Lower leg skin (tissue), 4 donors: Measurements from ENCODE around the gene GIGYF1. TPM values are rescaled to one million over a fixed set of nuclear protein-coding genes. Genes with fewer than 3 reads are reported as not detected.

Experiments used
- DNase-seq, 2 donors: peaks; one replicate each; pipeline ENCODE4 v3.0.0-alpha.2; 2019; ENCODE audit warnings: low spot score in 2 of 2
- H3K4me3 ChIP-seq: fragments of 200-600 bp; sonication (generic); 2 replicates; pipeline ENCODE4 v1.5.1; 2017; ENCODE audit warnings: mild to moderate bottlenecking, low read depth; ENCODE audit not compliant: poor library complexity, severe bottlenecking
- POLR2A ChIP-seq, 2 donors: fragments of 450-650 bp; IDR thresholded peaks; one replicate each; pipeline ENCODE4 v1.6.1; 2016 to 2017; ENCODE audit warnings: antibody characterized with exemption in 2 of 2, mild to moderate bottlenecking in 1 of 2, moderate library complexity in 1 of 2
- WGBS, 2 donors: methylation state at CpG; one replicate each; pipeline ENCODE4 v1.1.5; 2018; 5-methylcytosine and 5-hydroxymethylcytosine counted together
- intact Hi-C: fragments of 100-400 bp; cut with DNase I; formaldehyde crosslinking; loops from one replicate; pipeline ENCODE4 v1.15.0; 2023; ENCODE audit warnings: low total_unique reads
- total RNA-seq, 4 donors: library from RNA; depleted of rRNA; stranded (reverse); fragments of >200 nt; gene quantifications; one replicate each; pipeline ENCODE4 v1.1.0, GENCODE V29; 2016
- TF ChIP-seq, protein P1 (sequence below), 3 donors: fragments of 450-650 bp; IDR thresholded peaks; one replicate each; pipeline ENCODE4 v1.5.1; 2016; ENCODE audit warnings: antibody characterized with exemption in 3 of 3, mild to moderate bottlenecking in 3 of 3, moderate library complexity in 2 of 3

The GIGYF1 gene
- total RNA-seq, 4 donors from 2014 or later: 34.9 to 56.6 (median 40.0) TPM

DNA sequence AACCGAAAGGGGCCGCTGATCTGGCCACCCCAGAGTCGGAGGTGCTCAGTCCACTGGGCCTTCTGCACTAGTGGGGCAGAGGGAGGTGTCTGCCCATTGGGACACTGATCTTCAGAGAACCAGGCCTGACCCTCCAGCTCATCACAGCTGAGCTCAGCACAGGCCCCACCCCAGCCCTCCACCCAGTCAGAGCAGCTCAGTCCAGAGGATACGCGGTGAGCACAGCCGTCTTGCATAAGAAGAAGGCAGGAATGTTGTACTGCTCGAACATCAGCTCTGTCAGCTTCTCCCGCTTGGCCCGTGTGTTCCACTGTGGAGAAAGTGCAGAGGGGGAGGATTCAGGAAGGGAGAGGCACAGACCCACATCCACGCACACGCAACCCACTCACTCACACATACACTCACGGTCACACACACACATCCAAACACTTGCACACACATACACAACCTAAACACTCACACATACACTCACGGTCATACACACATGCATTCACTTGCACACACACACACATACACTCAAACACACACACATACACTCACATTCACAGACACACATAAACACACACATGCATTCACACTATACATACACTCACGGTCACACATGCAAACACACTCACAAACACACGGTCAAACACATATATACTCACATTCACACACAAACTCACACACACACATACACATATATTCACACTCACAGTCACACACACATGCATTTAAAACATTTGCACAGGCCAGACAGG is 44.1 kb downstream of the GIGYF1 start:
- no peak for DNase-seq
- WGBS, 2 donors: 65% methylated on average over 15 of the region's 15 CpGs
- intact Hi-C loops: no loop called here
- H3K4me3 ChIP-seq: no peak overlapping the region
- TF ChIP-seq, protein P1, sequence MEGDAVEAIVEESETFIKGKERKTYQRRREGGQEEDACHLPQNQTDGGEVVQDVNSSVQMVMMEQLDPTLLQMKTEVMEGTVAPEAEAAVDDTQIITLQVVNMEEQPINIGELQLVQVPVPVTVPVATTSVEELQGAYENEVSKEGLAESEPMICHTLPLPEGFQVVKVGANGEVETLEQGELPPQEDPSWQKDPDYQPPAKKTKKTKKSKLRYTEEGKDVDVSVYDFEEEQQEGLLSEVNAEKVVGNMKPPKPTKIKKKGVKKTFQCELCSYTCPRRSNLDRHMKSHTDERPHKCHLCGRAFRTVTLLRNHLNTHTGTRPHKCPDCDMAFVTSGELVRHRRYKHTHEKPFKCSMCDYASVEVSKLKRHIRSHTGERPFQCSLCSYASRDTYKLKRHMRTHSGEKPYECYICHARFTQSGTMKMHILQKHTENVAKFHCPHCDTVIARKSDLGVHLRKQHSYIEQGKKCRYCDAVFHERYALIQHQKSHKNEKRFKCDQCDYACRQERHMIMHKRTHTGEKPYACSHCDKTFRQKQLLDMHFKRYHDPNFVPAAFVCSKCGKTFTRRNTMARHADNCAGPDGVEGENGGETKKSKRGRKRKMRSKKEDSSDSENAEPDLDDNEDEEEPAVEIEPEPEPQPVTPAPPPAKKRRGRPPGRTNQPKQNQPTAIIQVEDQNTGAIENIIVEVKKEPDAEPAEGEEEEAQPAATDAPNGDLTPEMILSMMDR (IDR thresholded peaks at IDR 0.05): no peak
- no peak for TF ChIP-seq POLR2A (IDR thresholded peaks at IDR 0.05)

GRCh38 chr7:100642534-100642907 is 51.5 kb downstream of the GIGYF1 start:
- DNase-seq: no peak
- intact Hi-C loops: no loop called here

GRCh38 chr7:100641860-100642533 is 52.1 kb downstream of the GIGYF1 start:
- TF ChIP-seq, protein P1 (IDR thresholded peaks at IDR 0.05): no peak
- no peak for TF ChIP-seq POLR2A (IDR thresholded peaks at IDR 0.05)
- no peak overlapping the region for H3K4me3 ChIP-seq
- intact Hi-C loops: no loop called here
- DNase-seq: no peak
- 76 to 82% methylated on average over 7 to 10 of the region's 10 CpGs for WGBS, 2 donors

More at GRCh38 chr7:100642534-100642907, 51.5 kb downstream of the GIGYF1 start:
- WGBS, 2 donors: 50 to 52% methylated on average over 10 to 11 of the region's 11 CpGs
- no peak overlapping the region for H3K4me3 ChIP-seq
- TF ChIP-seq, protein P1 (IDR thresholded peaks at IDR 0.05): no peak
- TF ChIP-seq POLR2A (IDR thresholded peaks at IDR 0.05): no peak

DNA sequence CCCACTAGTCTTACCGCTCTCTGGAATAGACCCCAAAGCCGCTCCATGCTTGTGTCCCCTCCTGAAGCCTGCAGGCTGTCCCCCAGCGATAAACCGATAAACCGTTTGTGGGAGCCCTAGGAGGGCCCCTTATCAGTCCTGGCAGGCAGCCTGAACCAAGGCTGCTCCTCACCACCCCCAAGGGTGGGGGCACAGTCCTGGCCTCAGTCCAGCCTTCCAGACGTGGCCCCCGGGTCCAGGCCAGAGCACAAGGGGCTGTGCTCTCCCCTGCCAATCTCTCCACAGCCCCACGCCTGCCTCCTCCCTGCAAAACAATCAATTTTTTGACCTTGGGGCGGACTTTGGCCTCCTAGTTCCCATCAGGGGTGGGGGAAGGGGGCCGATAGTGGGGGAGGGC is 52.6 kb downstream of the GIGYF1 start, which contains the start of gene TFR2:
Gene TFR2, minus strand, starts transcription at position 90 of the 397 bp plus-strand sequence. Its CDS starts 43 bp downstream, at position 47.
- no peak for DNase-seq
- WGBS, 2 donors: 59 to 61% methylated on average over 8 to 10 of the region's 10 CpGs
- TF ChIP-seq, protein P1 (IDR thresholded peaks at IDR 0.05): no peak
- no peak for TF ChIP-seq POLR2A (IDR thresholded peaks at IDR 0.05)
- no peak within 1 kb of the TSS for H3K4me3 ChIP-seq
- intact Hi-C loops: no loop called here

- intact Hi-C loops: no loop called here
- WGBS, 2 donors: 66 to 67% methylated on average over 24 of the region's 24 CpGs
- no peak for DNase-seq
- TF ChIP-seq, protein P1 (IDR thresholded peaks at IDR 0.05): no peak
- no peak for TF ChIP-seq POLR2A (IDR thresholded peaks at IDR 0.05)
- H3K4me3 ChIP-seq: no peak overlapping the region
Observed at GRCh38 chr7:100640517-100641440, 53.3 kb downstream of the GIGYF1 start.
